ENCODE measurements around the gene RPL13A.
"Not testable (repeated sequence)": the region's sequence is repeated elsewhere in the genome, so short reads cannot be mapped to it uniquely, and the experiment has no call there.

DNA sequence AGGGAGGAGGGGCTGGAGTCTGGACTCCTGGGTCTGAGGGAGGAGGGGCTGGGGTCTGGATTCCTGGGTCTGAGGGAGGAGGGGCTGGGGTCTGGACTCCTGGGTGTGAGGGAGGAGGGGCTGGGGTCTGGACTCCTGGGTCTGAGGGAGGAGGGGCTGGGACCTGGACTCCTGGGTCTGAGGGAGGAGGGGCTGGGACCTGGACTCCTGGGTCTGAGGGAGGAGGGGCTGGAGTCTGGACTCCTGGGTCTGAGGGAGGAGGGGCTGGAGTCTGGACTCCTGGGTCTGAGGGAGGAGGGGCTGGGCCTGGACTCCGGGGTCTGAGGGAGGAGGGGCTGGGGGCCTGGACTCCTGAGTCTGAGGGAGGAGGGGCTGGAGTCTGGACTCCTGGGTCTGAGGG lies 26.3 kb upstream of the RPL13A start:
- TF ChIP-seq, protein P1, sequence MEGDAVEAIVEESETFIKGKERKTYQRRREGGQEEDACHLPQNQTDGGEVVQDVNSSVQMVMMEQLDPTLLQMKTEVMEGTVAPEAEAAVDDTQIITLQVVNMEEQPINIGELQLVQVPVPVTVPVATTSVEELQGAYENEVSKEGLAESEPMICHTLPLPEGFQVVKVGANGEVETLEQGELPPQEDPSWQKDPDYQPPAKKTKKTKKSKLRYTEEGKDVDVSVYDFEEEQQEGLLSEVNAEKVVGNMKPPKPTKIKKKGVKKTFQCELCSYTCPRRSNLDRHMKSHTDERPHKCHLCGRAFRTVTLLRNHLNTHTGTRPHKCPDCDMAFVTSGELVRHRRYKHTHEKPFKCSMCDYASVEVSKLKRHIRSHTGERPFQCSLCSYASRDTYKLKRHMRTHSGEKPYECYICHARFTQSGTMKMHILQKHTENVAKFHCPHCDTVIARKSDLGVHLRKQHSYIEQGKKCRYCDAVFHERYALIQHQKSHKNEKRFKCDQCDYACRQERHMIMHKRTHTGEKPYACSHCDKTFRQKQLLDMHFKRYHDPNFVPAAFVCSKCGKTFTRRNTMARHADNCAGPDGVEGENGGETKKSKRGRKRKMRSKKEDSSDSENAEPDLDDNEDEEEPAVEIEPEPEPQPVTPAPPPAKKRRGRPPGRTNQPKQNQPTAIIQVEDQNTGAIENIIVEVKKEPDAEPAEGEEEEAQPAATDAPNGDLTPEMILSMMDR (IDR thresholded peaks at IDR 0.05), result not testable (repeated sequence)
- TF ChIP-seq POLR2A (IDR thresholded peaks at IDR 0.05), result not testable (repeated sequence)

Data from body of pancreas (tissue), 4 donors.